Measurements from ENCODE around the gene FHL2.

FHL2 gene

GRCh38 chr2:105418522-105418921, 19.7 kb upstream of the FHL2 start:
- Histone ChIP-seq H3K27me3 (peaks cover 0 to 2% of the 10 kb centered on the region in 2 donors), H3K4me3 (no peak overlapping the region), H3K4me1 (no peaks in the 10 kb centered on the region), H3K9me3 (peaks cover 0 to 12% (median 7%) of the 10 kb centered on the region in 3 donors), H3K36me3 (no peaks in the 10 kb centered on the region), H3K27ac (no peak overlapping the region)
- TF ChIP-seq CTCF (IDR thresholded peaks at IDR 0.05), result no peak
- no peak for DNase-seq
- intact Hi-C loops (cut with DNase I; ENCODE audit: low total_unique reads), result no loop called here

GRCh38 chr2:105417857-105418436, 19.1 kb upstream of the FHL2 start:
- peaks cover 0 to 12% (median 7%) of the 10 kb centered on the region in 3 donors for H3K9me3 ChIP-seq

GRCh38 chr2:105416156-105416555, 17.3 kb upstream of the FHL2 start:
- peaks cover 0 to 2% of the 10 kb centered on the region in 2 donors for H3K27me3 ChIP-seq
- intact Hi-C loops (cut with DNase I; ENCODE audit: low total_unique reads), result no loop called here
- TF ChIP-seq CTCF (IDR thresholded peaks at IDR 0.05), result no peak
- DNase-seq, result no peak
- peaks cover 0 to under 1% (median 0%) of the 10 kb centered on the region in 4 donors for H3K4me1 ChIP-seq
- no peak overlapping the region for H3K27ac ChIP-seq
- H3K4me3 ChIP-seq, result no peak overlapping the region
- peaks cover 0 to 12% (median 7%) of the 10 kb centered on the region in 3 donors for H3K9me3 ChIP-seq
- H3K36me3 ChIP-seq, result no peaks in the 10 kb centered on the region

More at GRCh38 chr2:105417857-105418436, 19.1 kb upstream of the FHL2 start:
- TF ChIP-seq CTCF (IDR thresholded peaks at IDR 0.05), result no peak
- no peaks in the 10 kb centered on the region for H3K36me3 ChIP-seq
- no peak overlapping the region for H3K27ac ChIP-seq
- H3K4me1 ChIP-seq, result no peaks in the 10 kb centered on the region
- H3K27me3 ChIP-seq, result peaks cover 0 to 2% of the 10 kb centered on the region in 2 donors
- intact Hi-C loops (cut with DNase I; ENCODE audit: low total_unique reads), result no loop called here
- DNase-seq, result no peak
- no peak overlapping the region for H3K4me3 ChIP-seq

GRCh38 chr2:105415007-105415406, 16.2 kb upstream of the FHL2 start:
- H3K27ac ChIP-seq, result no peak overlapping the region
- peaks cover 0 to 2% of the 10 kb centered on the region in 2 donors for H3K27me3 ChIP-seq

GRCh38 chr2:105413206-105413605, 14.4 kb upstream of the FHL2 start:
- no peak overlapping the region for H3K27ac ChIP-seq
- intact Hi-C loops (cut with DNase I; ENCODE audit: low total_unique reads), result no loop called here
- H3K4me3 ChIP-seq, result no peak overlapping the region
- TF ChIP-seq CTCF (IDR thresholded peaks at IDR 0.05), result no peak
- no peaks in the 10 kb centered on the region for H3K36me3 ChIP-seq
- H3K27me3 ChIP-seq, result no peaks in the 10 kb centered on the region
- H3K9me3 ChIP-seq, result no peaks in the 10 kb centered on the region
- H3K4me1 ChIP-seq, result peaks cover 0 to 30% (median 27%) of the 10 kb centered on the region in 4 donors
- no peak for DNase-seq

More at GRCh38 chr2:105415007-105415406, 16.2 kb upstream of the FHL2 start:
- TF ChIP-seq CTCF (IDR thresholded peaks at IDR 0.05), result no peak
- DNase-seq, result no peak
- no peaks in the 10 kb centered on the region for H3K36me3 ChIP-seq
- H3K9me3 ChIP-seq, result peaks cover 0 to 10% (median 4%) of the 10 kb centered on the region in 3 donors
- no peak overlapping the region for H3K4me3 ChIP-seq
- intact Hi-C loops (cut with DNase I; ENCODE audit: low total_unique reads), result no loop called here
- H3K4me1 ChIP-seq, result peaks cover 0 to 12% (median 10%) of the 10 kb centered on the region in 4 donors
